ENCODE measurements around the gene SLMAP.
A peak's percentile ranks its signal among the peaks of the same experiment; 100 is the strongest.

The SLMAP gene, protein sequence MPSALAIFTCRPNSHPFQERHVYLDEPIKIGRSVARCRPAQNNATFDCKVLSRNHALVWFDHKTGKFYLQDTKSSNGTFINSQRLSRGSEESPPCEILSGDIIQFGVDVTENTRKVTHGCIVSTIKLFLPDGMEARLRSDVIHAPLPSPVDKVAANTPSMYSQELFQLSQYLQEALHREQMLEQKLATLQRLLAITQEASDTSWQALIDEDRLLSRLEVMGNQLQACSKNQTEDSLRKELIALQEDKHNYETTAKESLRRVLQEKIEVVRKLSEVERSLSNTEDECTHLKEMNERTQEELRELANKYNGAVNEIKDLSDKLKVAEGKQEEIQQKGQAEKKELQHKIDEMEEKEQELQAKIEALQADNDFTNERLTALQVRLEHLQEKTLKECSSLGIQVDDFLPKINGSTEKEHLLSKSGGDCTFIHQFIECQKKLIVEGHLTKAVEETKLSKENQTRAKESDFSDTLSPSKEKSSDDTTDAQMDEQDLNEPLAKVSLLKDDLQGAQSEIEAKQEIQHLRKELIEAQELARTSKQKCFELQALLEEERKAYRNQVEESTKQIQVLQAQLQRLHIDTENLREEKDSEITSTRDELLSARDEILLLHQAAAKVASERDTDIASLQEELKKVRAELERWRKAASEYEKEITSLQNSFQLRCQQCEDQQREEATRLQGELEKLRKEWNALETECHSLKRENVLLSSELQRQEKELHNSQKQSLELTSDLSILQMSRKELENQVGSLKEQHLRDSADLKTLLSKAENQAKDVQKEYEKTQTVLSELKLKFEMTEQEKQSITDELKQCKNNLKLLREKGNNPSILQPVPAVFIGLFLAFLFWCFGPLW

GRCh38 chr3:57755741-57756527 lies at the start of gene SLMAP:
Gene SLMAP (plus strand): TSS chr3:57756309. CDS start chr3:57757652, 1,343 bp downstream.
- DNase-seq (ENCODE audit: low read depth in 2 of 2): peak; percentile 95 to 96

- DNase-seq (ENCODE audit: low read depth in 2 of 2): no peak
Measured at GRCh38 chr3:57706462-57706861, 49.6 kb upstream of the SLMAP start.

DNA sequence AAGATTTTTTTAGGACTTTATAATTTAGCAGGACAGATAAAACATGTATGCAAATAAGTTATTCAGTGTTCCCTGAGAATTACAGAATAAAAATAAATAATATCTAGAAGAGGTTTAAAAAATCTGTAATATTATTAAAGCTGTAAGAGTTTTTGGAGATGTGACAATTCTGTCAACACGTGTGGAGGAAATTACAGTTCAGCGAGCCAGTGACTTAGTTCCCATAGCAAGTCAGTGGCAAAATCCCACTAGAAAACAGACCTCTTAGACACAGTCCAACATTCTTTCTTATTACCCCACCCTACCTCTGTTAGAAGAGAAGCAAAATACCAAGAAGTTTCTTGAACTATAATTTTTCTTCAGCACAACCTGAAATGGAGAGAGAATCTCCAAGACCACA lies 47.1 kb upstream of the SLMAP start:
- no peak for DNase-seq (ENCODE audit: low read depth in 2 of 2)

DNA sequence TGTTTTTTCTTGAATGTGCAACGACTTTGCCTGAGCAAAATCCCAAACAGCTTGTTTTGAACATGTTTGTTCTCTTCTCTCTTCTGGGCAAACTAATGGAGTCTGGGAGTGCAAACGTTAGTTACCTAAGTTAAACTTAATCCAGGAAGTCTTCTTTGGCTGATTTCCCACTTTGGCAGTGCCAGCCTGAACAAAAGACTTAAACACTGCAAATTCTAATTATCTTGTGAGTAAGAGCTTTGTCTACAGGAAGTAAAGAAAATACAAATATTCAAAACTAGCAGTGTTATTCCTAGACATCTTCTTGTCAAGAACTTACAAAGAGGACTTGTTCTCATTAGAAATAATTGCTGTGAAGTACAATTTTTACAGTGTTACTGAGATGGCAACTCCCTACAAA lies 46.5 kb upstream of the SLMAP start:
- no peak for DNase-seq (ENCODE audit: low read depth in 2 of 2)

DNA sequence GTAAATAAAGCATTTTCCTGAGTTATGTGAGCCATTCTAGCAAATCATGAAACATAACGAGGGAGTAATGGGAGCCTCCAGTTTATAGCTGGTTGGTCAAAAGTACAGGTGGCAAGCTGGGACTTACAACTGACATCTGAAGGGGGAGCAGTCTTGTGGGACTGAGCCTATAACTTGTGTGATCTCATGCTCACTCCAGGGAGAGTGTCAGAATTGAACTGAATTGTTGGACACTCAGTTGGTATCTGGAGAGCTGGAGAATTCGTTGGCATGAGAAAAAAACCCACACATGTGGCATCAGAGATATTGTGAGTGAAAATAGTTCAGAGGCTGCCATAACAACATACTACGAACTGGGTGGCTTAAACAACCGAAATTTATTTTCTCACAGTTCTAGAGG lies 40.4 kb upstream of the SLMAP start:
- DNase-seq (ENCODE audit: low read depth in 2 of 2): no peak

- no peak for DNase-seq (ENCODE audit: low read depth in 2 of 2)
Measured at GRCh38 chr3:57717205-57717868, 38.8 kb upstream of the SLMAP start.

DNA sequence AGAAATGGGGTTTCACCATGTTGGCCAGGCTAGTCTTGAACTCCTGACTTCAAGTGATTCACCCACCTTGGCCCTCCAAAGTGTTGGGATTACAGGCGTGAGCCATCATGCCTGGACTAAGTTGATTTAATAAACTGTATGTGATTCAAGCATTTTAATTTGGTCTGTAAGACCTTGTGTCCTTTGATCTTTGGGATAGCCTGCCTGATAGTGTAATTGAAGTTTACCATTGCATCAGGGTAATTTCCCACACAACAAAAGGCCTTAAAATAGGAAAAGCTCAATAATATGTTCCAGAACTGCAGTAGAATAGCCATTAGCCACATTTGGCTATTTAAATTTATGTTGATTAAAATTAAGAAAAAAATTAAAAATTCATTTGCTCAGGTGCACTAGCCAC lies 38.0 kb upstream of the SLMAP start:
- no peak for DNase-seq (ENCODE audit: low read depth in 2 of 2)

- no peak for DNase-seq (ENCODE audit: low read depth in 2 of 2)
Measured at GRCh38 chr3:57726397-57726796, 29.7 kb upstream of the SLMAP start.

DNA sequence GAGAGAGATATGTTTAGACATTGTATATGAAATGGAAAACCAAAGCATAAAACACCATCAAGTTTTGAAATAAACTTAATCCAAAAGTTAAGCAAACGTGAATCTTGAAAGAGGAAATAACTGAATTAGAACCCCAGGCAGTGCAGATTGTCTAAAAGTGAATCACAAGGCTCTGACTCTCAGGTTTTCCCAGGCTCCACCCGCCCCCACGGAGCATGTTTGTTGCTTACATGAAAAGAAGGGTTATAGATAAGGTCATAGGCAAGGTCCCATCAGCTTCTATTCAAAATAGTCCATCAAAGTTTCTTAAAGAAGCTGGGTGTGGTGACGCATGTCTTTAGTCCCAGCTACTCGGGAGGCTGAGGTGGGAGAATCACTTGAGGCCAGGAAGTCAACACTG lies 29.0 kb upstream of the SLMAP start:
- DNase-seq (ENCODE audit: low read depth in 2 of 2): no peak

- DNase-seq (ENCODE audit: low read depth in 2 of 2): no peak
Measured at GRCh38 chr3:57729334-57730045, 26.6 kb upstream of the SLMAP start.

DNA sequence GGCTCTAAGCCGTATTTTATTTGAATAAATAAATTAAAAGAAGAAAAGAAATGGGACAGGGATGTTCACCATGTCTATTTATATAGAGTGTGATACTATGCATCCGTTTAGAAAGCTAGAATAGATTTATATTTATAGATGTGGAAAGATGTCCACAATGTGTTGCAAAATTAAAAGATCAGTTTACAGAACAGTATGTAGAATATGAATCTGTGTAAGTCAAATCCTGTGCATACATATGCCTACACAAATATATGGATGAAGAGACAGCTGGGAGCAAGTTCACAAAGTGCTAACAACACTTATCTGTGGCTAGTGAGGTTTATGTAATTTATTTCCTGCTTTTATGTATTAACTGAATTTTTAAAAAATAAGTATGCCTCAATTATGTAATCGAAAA lies 25.4 kb upstream of the SLMAP start:
- no peak for DNase-seq (ENCODE audit: low read depth in 2 of 2)

GRCh38 chr3:57731311-57731710 lies 24.8 kb upstream of the SLMAP start:
- DNase-seq (ENCODE audit: low read depth in 2 of 2): no peak

DNA sequence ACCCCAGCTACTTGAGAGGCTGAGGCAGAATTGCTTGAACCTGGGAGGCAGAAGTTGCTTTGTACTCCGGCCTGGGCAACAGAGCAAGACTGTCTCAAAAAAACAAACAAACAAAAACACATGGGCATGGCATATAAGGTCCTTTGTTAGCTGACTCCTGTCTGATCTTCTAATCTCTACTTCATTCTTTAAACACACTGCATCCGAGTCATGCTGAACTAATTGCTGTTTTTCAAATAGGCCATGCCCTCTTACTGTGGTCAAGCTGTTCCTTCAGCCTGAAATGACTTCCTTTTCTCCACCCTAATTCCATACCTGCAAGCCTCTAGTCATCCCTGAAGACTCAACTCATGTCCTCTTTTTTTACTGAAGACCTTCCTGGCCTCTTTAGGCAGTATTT lies 22.3 kb upstream of the SLMAP start:
- DNase-seq (ENCODE audit: low read depth in 2 of 2): no peak

DNA sequence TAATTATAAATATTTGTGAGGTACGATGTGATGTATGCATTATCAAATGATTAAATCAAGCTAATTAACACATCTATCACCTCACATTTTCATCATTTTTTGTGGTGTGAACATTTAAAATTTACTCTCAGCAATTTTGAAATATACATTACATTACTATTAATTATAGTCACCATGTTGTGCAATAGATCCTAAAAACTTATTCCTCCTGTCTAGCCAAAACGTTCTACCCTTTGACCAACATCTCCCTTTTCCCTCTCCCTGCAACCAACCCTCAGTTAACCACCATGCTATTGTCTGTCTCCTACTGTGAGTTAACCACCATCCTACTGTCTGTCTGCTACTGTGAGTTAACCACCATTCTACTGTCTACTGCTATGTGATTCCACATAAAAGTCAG lies 20.7 kb upstream of the SLMAP start:
- DNase-seq (ENCODE audit: low read depth in 2 of 2): no peak

DNA sequence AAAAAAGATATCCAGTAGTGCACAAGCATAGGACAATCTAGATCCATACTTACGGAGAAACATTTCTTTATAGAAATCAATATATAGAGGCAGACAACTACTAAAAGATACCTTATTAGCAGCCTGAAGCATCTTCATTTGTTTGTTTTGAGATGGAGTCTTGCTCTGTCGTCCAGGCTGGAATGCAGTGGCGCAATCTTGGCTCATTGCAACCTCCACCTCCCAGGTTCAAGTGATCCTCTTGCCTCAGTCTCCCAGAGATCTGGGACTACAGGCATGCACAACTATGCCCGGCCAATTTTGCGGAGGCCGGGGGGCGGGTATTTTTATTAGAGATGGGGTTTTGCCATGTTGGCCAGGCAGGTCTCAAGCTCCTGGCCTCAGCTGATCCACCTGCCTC lies 18.3 kb upstream of the SLMAP start:
- DNase-seq (ENCODE audit: low read depth in 2 of 2): no peak

- DNase-seq (ENCODE audit: low read depth in 2 of 2): no peak
Measured at GRCh38 chr3:57738391-57738790, 17.7 kb upstream of the SLMAP start.

DNA sequence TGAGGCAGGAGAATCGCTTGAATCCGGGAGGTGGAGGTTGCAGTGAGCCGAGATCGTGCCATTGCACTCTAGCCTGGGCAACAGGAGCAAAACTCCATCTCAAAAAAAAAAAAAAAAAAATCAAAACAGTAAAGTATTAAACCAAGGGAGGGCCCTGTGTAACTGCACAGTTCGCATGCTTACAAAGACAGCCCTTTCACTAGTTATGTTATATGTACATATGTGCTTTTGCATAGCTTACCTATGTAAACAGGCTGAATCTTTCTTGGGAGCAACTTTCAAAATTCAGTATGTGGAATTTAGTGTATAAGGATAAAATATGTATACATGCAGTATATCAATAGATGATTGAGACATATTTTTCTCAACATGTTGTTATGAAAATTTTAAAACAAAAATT lies 16.1 kb upstream of the SLMAP start:
- no peak for DNase-seq (ENCODE audit: low read depth in 2 of 2)

DNA sequence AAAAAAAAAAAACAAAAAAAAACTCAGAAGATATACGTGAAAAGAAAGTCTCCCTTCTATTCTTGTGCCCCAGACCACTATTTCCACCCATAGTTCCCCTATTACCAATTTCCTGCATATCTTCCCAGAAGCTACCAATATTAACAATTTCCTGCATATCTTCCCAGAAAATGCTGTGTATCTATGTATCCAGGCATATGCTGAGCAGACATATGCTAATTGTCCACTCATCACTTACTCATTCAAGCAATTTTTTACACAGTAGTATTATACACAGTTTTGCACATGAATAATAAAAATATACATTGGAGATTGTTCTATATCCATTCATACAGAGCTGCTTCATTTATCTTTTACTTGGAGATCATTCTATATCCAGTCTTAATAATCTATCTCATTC lies 12.6 kb upstream of the SLMAP start:
- DNase-seq (ENCODE audit: low read depth in 2 of 2): no peak

DNA sequence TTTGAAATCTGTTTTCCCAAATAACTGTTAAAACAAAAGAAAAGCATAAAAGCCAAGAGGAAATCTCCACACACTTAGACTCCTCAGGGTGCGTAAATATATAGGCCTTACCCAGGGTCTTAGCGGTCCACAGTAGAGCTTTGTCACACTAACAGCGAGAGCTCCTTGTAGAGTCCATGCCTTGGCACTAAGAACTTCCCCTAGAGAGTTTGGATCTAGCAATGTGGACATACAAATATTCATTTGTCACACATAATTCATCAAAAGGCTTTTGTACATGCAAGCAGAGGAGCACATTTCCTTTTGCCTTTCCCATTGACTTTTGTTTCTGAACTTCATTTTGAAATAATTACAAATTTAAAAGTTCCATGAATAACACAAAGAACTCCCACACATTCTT lies 11.0 kb upstream of the SLMAP start:
- no peak for DNase-seq (ENCODE audit: low read depth in 2 of 2)

DNA sequence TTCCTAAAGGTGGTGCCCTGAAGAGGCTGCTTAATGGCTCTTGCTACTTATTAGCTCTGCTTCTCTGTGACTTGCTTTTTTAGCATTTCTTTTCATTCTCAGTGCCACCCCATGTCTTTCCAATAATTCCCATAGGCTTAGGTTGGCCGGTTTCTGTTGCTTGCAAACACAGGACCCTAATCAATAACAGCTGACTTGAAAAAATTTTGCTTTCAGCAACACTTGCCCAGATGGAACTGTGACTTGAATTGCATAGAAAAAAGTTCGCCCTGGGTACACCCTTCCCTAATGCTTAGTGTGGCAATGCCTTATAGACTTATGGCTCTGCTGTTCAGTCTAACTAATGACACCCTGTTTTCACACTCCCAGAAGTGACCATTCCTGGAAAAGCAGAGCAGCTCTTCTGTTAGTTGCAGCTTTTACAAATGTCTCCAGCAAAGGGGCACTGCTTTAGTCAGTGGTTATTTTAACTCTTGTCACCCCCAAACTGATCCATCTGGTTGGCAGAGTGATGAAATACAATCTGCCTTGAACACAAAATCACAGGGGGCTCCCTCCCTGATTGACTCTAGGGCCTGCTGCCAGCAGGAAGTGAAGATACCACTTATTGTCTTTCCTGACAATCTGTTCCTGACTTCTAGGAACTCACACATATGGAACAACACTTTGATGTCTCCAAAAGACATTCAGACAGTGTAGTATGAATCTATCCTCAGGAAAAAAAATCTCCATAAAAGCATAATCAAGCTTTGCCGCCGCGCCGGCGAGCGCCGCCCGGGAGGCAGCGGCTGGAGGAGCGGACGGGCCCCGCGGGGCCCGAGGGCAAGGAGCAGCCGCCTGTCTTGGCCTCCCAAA lies 9.7 kb upstream of the SLMAP start:
- no peak for DNase-seq (ENCODE audit: low read depth in 2 of 2)
